HG03571 (cell line): ENCODE measurements around the gene DGKE.

Experiments used
- ATAC-seq: cut with Tn5 transposase; IDR thresholded peaks from one replicate; pipeline ENCODE4 v1.9.1; 2021; ENCODE audit not compliant: unreplicated experiment

DGKE gene

DNA sequence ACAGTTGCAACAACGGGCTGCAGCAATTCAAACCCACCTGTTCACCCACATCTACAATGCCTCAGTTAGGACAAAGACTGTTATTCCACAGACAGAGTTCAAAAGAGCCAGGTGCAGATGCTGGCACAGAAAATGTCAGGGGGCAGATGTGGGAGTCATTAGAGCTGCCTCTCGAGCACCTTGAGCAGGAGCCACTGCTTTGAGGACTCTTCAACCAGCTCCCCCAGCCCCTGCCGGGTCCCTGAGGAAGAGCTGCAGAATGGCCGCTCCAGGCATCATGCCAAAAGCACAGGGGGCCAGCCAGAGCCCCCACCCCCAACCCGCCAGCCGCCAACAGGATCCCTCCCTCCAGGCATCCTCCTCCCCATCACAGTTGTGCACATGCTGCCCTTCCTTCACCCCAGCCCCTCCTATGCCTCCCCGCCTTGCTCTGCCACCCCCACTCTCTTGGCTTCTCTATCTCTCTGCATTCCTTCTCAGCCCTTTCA is 21.0 kb upstream of the DGKE start:
- ATAC-seq, result no peak

GRCh38 chr17:56815711-56816110 is 18.2 kb upstream of the DGKE start:
- ATAC-seq, result no peak

DNA sequence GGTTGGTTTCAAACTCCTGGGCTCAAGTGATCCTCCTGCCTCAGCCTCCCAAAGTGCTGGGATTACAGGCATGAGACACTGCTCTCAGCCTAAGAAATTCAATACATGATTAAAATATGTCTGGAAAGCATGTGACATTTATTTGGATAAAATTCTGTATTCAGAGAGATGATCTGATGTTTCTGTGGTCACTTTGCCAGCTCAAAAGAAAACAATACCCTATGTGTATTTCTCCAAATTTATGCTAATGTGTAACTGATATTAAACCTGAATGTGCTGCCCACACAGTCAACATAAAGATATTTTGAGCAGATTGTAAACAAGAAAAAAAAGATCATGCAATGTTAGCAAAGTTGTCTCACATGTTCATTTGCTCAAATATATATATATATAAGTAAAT is 16.9 kb upstream of the DGKE start:
- ATAC-seq, result no peak

GRCh38 chr17:56819030-56819429 is 14.9 kb upstream of the DGKE start:
- no peak for ATAC-seq

DNA sequence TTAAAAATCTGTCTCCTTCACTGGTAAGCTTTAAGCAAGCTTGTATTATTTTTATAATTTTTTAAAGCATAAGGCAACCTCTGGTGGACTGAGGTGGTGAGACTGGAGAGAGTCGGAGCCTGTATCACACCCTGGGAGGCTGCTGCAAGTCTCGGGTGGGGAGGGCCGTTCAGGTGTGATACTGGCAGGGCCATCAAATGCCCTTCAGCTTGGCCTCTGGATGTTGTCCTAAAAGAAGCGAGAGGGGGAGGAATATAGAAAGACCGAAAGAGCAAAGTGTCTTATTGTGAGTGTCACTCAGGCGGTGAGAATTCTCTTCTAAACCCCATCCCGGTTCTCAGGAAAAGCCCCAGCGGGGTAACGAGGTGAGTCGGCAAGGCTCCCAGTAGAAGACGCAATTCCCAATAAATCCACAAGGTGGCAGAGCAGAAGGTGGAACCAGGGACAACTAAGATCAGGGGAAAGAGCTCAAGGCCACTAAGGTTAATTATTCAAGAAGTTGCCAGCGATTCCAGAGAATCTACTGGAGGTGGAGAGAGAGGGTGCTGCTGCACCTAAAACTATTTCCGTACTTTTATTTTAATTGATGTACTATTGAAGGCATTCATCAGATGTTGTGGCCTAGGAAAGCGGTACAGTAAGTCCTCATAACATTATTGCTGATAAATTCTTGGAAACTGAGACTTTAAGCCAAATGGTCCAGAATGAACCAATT is 14.4 kb upstream of the DGKE start:
- ATAC-seq, result no peak

- ATAC-seq, result no peak
Measured at GRCh38 chr17:56820207-56820606, 13.7 kb upstream of the DGKE start.

DNA sequence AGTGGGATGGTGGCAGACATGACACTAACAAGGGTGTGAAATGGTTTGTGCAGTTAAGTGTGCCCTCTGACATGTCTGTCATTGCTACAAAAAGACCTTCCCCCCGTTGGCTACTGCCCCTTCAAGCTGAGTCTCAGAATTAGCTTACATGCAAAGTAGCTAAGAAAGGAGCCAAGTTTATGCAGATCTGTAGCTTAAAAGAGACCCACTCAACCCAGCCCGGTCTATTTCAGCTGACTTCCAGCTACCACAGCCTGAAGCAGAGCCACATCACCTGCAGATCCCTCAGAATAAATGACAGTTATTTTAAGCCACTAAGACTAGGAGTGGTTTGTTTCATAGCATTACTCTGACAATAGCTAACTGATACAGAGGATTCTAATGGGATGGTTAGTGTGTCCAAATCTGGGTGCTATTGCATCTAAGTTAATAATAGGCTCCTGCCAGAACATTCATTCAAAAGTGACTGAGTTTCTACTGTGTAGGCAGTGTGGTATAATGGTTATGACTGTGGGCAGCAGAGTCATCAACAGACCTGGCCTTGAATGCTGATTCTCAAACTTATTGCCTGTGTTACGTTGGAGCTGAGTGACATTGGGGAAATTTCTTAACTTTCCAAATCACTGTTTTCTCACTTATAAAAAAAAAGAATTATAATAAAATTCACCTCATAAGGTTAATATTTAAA is 12.0 kb upstream of the DGKE start:
- ATAC-seq, result no peak

GRCh38 chr17:56822725-56823124 is 11.2 kb upstream of the DGKE start:
- no peak for ATAC-seq

- no peak for ATAC-seq
Measured at GRCh38 chr17:56823848-56824247, 10.1 kb upstream of the DGKE start.

DNA sequence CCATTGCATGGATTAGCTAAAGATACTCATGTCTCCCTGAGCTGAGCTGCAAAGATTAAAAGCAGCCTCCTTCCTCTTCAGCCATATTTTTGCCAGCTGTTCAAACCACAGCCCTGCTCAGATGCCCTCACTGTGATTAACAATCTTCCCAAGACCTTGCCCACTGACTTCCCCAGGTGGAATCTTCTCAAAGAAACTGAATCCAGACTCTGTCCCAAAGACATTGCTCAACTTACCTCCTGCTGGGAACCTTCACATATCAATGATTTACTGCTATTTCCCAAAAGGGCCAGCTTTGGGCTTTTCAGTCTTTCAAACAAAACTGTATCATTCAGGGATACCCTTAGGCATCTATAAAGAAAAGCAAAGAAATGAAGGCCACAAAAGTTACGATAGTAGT is 9.4 kb upstream of the DGKE start:
- no peak for ATAC-seq

- ATAC-seq, result no peak
Measured at GRCh38 chr17:56826611-56827414, 7.1 kb upstream of the DGKE start.

DNA sequence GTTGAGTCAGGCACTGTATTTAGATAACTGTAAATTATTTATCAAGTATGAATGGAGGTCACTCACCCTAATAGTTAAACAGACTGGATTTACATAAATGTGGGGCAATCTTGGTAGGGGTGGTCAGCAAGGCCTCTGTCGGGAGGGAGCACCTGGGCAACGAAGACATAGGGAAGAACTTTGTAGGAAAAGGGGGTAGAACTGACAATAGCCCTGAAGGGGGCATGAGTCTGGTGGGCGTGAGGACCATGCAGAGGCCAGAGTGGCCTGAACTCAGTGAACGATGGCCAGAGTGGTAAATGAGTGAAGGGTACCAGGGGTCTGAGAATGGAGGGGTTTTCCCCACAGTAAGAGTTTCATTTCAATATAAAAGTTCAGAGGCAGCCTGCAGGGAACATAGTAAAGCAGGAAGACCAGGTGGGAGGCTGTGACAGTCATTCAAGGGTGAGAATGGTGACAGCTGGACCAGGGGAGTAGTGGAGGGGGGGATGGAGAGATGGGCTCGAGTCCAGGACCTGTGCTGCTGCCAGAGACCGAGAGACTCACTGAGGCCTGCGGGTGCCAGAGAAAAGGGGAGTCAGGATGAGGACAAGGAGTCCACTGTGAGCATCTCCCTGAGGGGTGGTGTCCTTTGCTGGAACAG is 3.1 kb upstream of the DGKE start:
- ATAC-seq, result no peak

- no peak for ATAC-seq
Measured at GRCh38 chr17:56831369-56832095, 2.4 kb upstream of the DGKE start.

GRCh38 chr17:56832446-56832845 is 1.5 kb upstream of the DGKE start:
- no peak for ATAC-seq

DNA sequence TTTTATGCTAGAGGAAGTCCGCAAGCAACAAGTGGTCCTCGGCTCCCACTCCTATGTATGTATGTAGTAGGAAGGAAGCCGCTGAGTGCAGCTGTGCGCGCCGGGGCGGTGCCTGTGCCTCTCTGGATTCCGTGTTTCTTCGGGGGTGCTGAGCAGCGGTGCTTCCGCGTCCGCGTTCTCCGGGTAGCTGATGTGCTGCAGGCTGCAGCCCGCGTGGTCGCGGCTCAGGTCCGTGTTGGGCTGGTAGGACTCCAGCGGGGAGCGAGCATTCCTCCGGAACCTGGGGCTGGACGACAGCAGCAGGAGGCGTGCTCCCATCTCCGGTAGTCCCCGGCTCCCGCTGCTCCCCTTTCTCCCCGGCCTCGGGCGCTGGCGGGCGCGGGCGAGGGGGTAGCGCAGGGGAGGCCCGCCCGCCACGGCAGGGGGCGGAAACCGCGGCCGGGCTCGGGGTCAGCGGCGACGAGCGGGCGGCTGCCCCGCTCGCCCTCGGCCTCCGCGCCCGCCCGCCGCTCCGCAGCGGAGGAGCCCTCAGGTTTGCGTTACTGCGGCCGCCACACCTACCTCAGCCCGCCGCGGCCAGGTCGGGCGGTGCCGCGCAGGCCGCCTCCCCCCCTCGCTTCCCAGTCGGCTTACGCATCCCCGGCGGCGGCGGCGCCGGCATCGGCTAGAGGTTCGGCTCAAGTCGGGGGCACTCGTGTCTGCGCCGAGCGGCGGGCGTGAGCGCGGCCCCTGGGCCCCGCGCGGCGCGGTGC is 718 bp upstream of the DGKE start:
- ATAC-seq, result peak; percentile 44

DNA sequence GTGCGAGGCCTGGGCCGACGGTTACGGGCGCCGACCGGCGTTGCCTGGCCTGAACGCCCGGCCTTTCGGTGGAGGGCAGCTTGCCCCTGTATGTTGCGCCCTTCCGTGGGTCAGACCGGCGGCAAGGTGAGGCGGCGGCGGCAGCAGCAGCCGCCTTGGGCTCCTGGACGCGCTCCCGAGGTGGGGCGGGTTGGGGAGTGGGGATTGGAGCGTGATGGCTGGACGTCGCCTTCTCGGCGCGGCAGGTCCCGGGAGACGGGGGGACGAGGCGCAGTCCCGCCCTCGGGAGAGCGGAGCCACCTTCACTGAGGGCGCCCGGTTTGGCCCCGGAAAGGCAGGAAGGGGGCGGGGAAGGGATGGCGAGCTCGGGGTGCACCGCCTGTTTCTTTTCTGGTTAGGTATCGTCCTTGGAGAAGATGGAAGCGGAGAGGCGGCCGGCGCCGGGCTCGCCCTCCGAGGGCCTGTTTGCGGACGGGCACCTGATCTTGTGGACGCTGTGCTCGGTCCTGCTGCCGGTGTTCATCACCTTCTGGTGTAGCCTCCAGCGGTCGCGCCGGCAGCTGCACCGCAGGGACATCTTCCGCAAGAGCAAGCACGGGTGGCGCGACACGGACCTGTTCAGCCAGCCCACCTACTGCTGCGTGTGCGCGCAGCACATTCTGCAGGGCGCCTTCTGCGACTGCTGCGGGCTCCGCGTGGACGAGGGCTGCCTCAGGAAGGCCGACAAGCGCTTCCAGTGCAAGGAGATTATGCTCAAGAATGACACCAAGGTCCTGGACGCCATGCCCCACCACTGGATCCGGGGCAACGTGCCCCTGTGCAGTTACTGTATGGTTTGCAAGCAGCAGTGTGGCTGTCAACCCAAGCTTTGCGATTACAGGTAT is 671 bp downstream of the DGKE start:
- ATAC-seq, result peak; percentile 20

- no peak for ATAC-seq
Measured at GRCh38 chr17:56835264-56835585, 1.3 kb downstream of the DGKE start.

- no peak for ATAC-seq
Measured at GRCh38 chr17:56838687-56839086, 4.7 kb downstream of the DGKE start.

DNA sequence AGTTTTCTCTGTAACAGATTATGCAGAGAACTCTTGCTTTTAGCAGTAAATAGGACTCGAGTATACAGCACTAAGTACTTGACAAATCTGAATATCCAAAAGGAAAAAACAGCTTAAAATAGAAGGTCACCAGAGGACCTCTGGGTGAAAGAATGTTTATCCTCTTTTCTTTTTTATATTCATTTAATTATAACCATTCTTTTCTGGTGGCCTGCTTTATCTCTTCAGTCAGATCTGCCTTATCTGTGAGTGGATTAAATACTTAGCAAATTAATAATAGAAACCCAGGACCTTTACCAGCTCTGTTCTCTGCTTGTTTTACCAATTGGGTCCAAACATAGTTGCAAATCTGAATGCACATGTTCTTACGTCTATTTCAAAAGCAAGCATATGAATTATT is 8.6 kb downstream of the DGKE start:
- ATAC-seq, result no peak
